Measurements from ENCODE around the gene ITM2B. TPM values are rescaled to one million over a fixed set of nuclear protein-coding genes. Genes with fewer than 3 reads are reported as not detected.

ITM2B gene
- total RNA-seq, 1 experiment from 2014 or later: 105 TPM

DNA sequence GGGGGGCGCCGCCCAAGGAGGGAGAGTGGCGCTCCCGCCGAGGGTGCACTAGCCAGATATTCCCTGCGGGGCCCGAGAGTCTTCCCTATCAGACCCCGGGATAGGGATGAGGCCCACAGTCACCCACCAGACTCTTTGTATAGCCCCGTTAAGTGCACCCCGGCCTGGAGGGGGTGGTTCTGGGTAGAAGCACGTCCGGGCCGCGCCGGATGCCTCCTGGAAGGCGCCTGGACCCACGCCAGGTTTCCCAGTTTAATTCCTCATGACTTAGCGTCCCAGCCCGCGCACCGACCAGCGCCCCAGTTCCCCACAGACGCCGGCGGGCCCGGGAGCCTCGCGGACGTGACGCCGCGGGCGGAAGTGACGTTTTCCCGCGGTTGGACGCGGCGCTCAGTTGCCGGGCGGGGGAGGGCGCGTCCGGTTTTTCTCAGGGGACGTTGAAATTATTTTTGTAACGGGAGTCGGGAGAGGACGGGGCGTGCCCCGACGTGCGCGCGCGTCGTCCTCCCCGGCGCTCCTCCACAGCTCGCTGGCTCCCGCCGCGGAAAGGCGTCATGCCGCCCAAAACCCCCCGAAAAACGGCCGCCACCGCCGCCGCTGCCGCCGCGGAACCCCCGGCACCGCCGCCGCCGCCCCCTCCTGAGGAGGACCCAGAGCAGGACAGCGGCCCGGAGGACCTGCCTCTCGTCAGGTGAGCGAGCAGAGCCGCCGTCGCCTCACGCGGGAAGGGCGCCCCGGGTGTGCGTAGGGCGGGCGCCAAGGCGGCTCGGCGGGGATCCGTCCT is 70.5 kb downstream of the ITM2B start, which contains the start of gene RB1:
TSS of gene RB1 (plus strand) at position 393 of the 784 bp plus-strand sequence. CDS start at position 555, 162 bp downstream.
- H2AFZ ChIP-seq (ENCODE audit: low read length): peak within 1 kb of the TSS; percentile 89
- CTCF ChIA-PET: no interaction called here
- peaks cover 29% of the 10 kb centered on the region for H3K79me2 ChIP-seq (ENCODE audit: low read length)
- peak within 1 kb of the TSS; percentile 85 for H3K27ac ChIP-seq (ENCODE audit: low read length)
- peak; percentile 81 for ATAC-seq
- H3K9me3 ChIP-seq (ENCODE audit: low read length): no peaks in the 10 kb centered on the region
- no peaks in the 10 kb centered on the region for H3K9me2 ChIP-seq (replicated peaks; ENCODE audit: low read length)
- no peak for TF ChIP-seq EZH2phosphoT487 (IDR thresholded peaks at IDR 0.05; ENCODE audit: borderline replicate concordance, low read length)
- no peak for TF ChIP-seq CTCF (conservative IDR thresholded peaks at IDR 0.05; ENCODE audit: low read depth, low read length)
- TF ChIP-seq EZH2 (IDR thresholded peaks at IDR 0.05; ENCODE audit: low read length, unreplicated experiment): no peak
- H3K4me2 ChIP-seq (ENCODE audit: low read length): peak within 1 kb of the TSS; percentile 98
- intact Hi-C loops (cut with micrococcal nuclease): loop anchor here (5.0 kb wide), 1 partner anchor 71 kb away; the partner anchor contains the start of gene ITM2B
- H3K9ac ChIP-seq (ENCODE audit: low read length): peak within 1 kb of the TSS; percentile 97
- no peaks in the 10 kb centered on the region for H3F3A ChIP-seq (ENCODE audit: low read length, unreplicated experiment)
- POLR2A ChIA-PET (ENCODE audit: unreplicated experiment): no interaction called here
- peak within 1 kb of the TSS; percentile 99 for H3K4me3 ChIP-seq (ENCODE audit: low read length)
- H4K20me1 ChIP-seq (ENCODE audit: low read length): no peaks in the 10 kb centered on the region
- H3K27me3 ChIP-seq (ENCODE audit: low read length): no peaks in the 10 kb centered on the region
- H3K36me3 ChIP-seq (ENCODE audit: low read depth, low read length): 0 out of 2 replicates have a peak, but pooled peaks cover 4% of the 10 kb centered on the region
- BruUV-seq (replicated peaks): TSS peak; percentile 93
- H3K4me1 ChIP-seq (ENCODE audit: insufficient read depth, low read length): peaks cover 10% of the 10 kb centered on the region
- peak; percentile 84 for DNase-seq

- H3K79me2 ChIP-seq (ENCODE audit: low read length): peaks cover 29% of the 10 kb centered on the region
- H3K36me3 ChIP-seq (ENCODE audit: low read depth, low read length): 0 out of 2 replicates have a peak, but pooled peaks cover 4% of the 10 kb centered on the region
- H3K9ac ChIP-seq (ENCODE audit: low read length): peak overlapping the region; percentile 97
- no peaks in the 10 kb centered on the region for H3K9me2 ChIP-seq (replicated peaks; ENCODE audit: low read length)
- ATAC-seq (peak; percentile 21), DNase-seq (peak; percentile 29)
- H3K27ac ChIP-seq (ENCODE audit: low read length): peak overlapping the region; percentile 85
- intact Hi-C loops (cut with micrococcal nuclease): loop anchor here (5.0 kb wide), 1 partner anchor 72 kb away; the partner anchor contains the start of gene ITM2B
- ChIA-PET POLR2A (ENCODE audit: unreplicated experiment) (no interaction called here), CTCF (no interaction called here)
- H3K4me1 ChIP-seq (ENCODE audit: insufficient read depth, low read length): peaks cover 10% of the 10 kb centered on the region
- peak overlapping the region; percentile 99 for H3K4me3 ChIP-seq (ENCODE audit: low read length)
- peak overlapping the region; percentile 98 for H3K4me2 ChIP-seq (ENCODE audit: low read length)
- TSS peak; percentile 59 for BruUV-seq (replicated peaks)
- no peak for TF ChIP-seq EZH2 (IDR thresholded peaks at IDR 0.05; ENCODE audit: low read length, unreplicated experiment)
- TF ChIP-seq EZH2phosphoT487 (IDR thresholded peaks at IDR 0.05; ENCODE audit: borderline replicate concordance, low read length): no peak
- TF ChIP-seq CTCF (conservative IDR thresholded peaks at IDR 0.05; ENCODE audit: low read depth, low read length): no peak
- peak overlapping the region; percentile 89 for H2AFZ ChIP-seq (ENCODE audit: low read length)
- H3K27me3 ChIP-seq (ENCODE audit: low read length): no peaks in the 10 kb centered on the region
- no peaks in the 10 kb centered on the region for H3K9me3 ChIP-seq (ENCODE audit: low read length)
- H3F3A ChIP-seq (ENCODE audit: low read length, unreplicated experiment): no peaks in the 10 kb centered on the region
- H4K20me1 ChIP-seq (ENCODE audit: low read length): no peaks in the 10 kb centered on the region
Measured at GRCh38 chr13:48304143-48304876, 71.3 kb downstream of the ITM2B start.
